HL-60 (cell line): Measurements from ENCODE around the gene OR2H1.

Experiments used
- POLR2AphosphoS5 ChIP-seq: IDR thresholded peaks from 2 replicates; pipeline ENCODE4 v1.6.1; 2012; ENCODE audit warnings: low read depth
- TF ChIP-seq, protein P1 (sequence below): IDR thresholded peaks from one replicate; pipeline ENCODE4 v1.5.1; 2011; ENCODE audit warnings: low read length, control low read depth, inconsistent platforms; ENCODE audit not compliant: insufficient read depth

DNA sequence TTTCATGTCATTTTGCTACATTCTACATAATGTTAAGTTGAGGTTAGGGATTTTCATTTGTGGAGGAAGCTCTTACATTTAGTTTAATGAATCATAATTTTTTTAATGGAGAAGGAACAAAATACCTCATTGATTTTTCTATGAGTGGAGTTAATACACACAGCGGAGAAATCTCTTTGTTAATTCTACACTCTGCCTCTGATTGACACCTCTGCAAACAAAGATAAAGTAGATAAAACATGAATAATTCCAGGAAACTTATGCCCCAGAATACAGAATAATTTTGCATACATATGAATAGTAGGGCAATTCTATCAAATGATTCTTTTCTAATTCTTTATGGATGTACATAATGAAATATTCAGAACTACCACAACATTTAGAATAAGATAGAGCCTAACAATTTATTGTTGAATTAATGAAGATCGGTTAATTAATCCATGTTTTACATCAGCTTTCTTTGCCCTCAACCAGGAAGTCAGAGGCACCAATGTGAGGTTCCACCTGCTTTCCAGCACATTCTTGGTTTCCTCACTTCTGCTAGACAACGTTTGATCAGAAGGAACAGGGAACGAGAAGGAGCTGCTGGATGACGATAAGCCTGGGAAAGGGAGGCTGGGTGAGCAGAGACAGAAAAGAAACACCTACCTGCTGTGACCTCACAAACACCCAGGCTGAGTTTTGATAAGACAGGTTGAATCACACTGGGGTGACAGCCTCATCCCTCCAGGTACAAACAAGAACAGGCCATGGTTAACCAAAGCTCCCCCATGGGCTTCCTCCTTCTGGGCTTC is 4.3 kb downstream of the OR2H1 start:
- no peak for TF ChIP-seq POLR2AphosphoS5
- TF ChIP-seq, protein P1, sequence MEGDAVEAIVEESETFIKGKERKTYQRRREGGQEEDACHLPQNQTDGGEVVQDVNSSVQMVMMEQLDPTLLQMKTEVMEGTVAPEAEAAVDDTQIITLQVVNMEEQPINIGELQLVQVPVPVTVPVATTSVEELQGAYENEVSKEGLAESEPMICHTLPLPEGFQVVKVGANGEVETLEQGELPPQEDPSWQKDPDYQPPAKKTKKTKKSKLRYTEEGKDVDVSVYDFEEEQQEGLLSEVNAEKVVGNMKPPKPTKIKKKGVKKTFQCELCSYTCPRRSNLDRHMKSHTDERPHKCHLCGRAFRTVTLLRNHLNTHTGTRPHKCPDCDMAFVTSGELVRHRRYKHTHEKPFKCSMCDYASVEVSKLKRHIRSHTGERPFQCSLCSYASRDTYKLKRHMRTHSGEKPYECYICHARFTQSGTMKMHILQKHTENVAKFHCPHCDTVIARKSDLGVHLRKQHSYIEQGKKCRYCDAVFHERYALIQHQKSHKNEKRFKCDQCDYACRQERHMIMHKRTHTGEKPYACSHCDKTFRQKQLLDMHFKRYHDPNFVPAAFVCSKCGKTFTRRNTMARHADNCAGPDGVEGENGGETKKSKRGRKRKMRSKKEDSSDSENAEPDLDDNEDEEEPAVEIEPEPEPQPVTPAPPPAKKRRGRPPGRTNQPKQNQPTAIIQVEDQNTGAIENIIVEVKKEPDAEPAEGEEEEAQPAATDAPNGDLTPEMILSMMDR, result no peak
